SK-N-SH treated with all-trans-retinoic acid at 6 μM for 48 hours (cell line): ENCODE data around the gene DCXR.

ENCODE experiments used
- ATAC-seq: fragments of 200-7000 bp; cut with Tn5 transposase; 3 replicates; pipeline ENCODE4 v1.9.1; 2020; ENCODE audit warnings: mild to moderate bottlenecking, moderate library complexity
- ARNTL ChIP-seq: fragments of 450-650 bp; formaldehyde crosslinking; IDR thresholded peaks from 2 replicates; pipeline ENCODE4 v1.5.0; 2020; ENCODE audit warnings: low read depth, mild to moderate bottlenecking, moderate library complexity, borderline replicate concordance
- BACH2 ChIP-seq: fragments of 250-450 bp; sonication (Bioruptor Pico); IDR thresholded peaks from 2 replicates; pipeline ENCODE4 v1.9.0; 2021; ENCODE audit warnings: mild to moderate bottlenecking, borderline replicate concordance
- CREB5 ChIP-seq: fragments of 250-450 bp; sonication (Bioruptor Pico); IDR thresholded peaks from 2 replicates; pipeline ENCODE4 v1.5.1; 2020; ENCODE audit warnings: low read depth, mild to moderate bottlenecking, moderate library complexity
- CSDC2 ChIP-seq: fragments of 250-450 bp; sonication (Bioruptor Pico); IDR thresholded peaks from 2 replicates; pipeline ENCODE4 v1.5.0; 2020; ENCODE audit warnings: mild to moderate bottlenecking, moderate library complexity
- CSRNP3 ChIP-seq: fragments of 250-450 bp; sonication (Bioruptor Pico); IDR thresholded peaks from 2 replicates; pipeline ENCODE4 v1.5.1; 2021; ENCODE audit warnings: mild to moderate bottlenecking, moderate library complexity
- GLIS3 ChIP-seq: fragments of 250-450 bp; sonication (Bioruptor Pico); IDR thresholded peaks from 2 replicates; pipeline ENCODE4 v1.5.0; 2020; ENCODE audit warnings: mild to moderate bottlenecking, moderate library complexity
- PATZ1 ChIP-seq: fragments of 250-450 bp; sonication (Bioruptor Pico); IDR thresholded peaks from 2 replicates; pipeline ENCODE4 v1.8.0; 2020; ENCODE audit warnings: mild to moderate bottlenecking, moderate library complexity, borderline replicate concordance
- POU6F1 ChIP-seq: fragments of 250-450 bp; sonication (Bioruptor Pico); IDR thresholded peaks from 2 replicates; pipeline ENCODE4 v1.8.0; 2021; ENCODE audit warnings: low read depth, mild to moderate bottlenecking, moderate library complexity, borderline replicate concordance
- PPARA ChIP-seq: fragments of 250-450 bp; sonication (Bioruptor Pico); IDR thresholded peaks from 2 replicates; pipeline ENCODE4 v1.5.0; 2020; ENCODE audit warnings: mild to moderate bottlenecking, borderline replicate concordance
- TSHZ2 ChIP-seq: fragments of 250-450 bp; sonication (Bioruptor Pico); IDR thresholded peaks from 2 replicates; pipeline ENCODE4 v1.5.0; 2020; ENCODE audit warnings: mild to moderate bottlenecking, moderate library complexity
- ZC3H10 ChIP-seq: fragments of 250-450 bp; sonication (Bioruptor Pico); IDR thresholded peaks from 2 replicates; pipeline ENCODE4 v1.5.1; 2021; ENCODE audit warnings: mild to moderate bottlenecking, moderate library complexity
- ZFP3 ChIP-seq: fragments of 250-450 bp; sonication (Bioruptor Pico); IDR thresholded peaks from 2 replicates; pipeline ENCODE4 v1.5.0; 2020; ENCODE audit warnings: mild to moderate bottlenecking, moderate library complexity
- ZFP30 ChIP-seq: fragments of 450-650 bp; formaldehyde crosslinking; IDR thresholded peaks from 2 replicates; pipeline ENCODE4 v1.5.0; 2022; ENCODE audit warnings: mild to moderate bottlenecking, moderate library complexity
- ZNF565 ChIP-seq: fragments of 450-650 bp; formaldehyde crosslinking; conservative IDR thresholded peaks from 2 replicates; pipeline ENCODE4 v1.5.0; 2020; ENCODE audit warnings: low read depth, mild to moderate bottlenecking, moderate library complexity
- ZNF70 ChIP-seq: fragments of 450-650 bp; formaldehyde crosslinking; IDR thresholded peaks from 2 replicates; pipeline ENCODE4 v1.5.0; 2020; ENCODE audit warnings: mild to moderate bottlenecking, moderate library complexity
- ZNF8 ChIP-seq: fragments of 450-650 bp; formaldehyde crosslinking; IDR thresholded peaks from 2 replicates; pipeline ENCODE4 v1.5.0; 2020; ENCODE audit warnings: mild to moderate bottlenecking, moderate library complexity

The DCXR gene

GRCh38 chr17:82031885-82032627, 5.4 kb downstream of the DCXR start (continued):
- TF ChIP-seq POU6F1 (no peak), TSHZ2 (CRISPR knock-in tag) (no peak)

- ATAC-seq, result peak; percentile 17
- no peak for TF ChIP-seq ZFP3 (CRISPR knock-in tag)
- TF ChIP-seq PPARA, result no peak
- TF ChIP-seq GLIS3, result no peak
- TF ChIP-seq CSDC2 (CRISPR knock-in tag), result no peak
- no peak for TF ChIP-seq ZFP30 (CRISPR knock-in tag)
- TF ChIP-seq ZNF565 (CRISPR knock-in tag), result no peak
- TF ChIP-seq PATZ1 (CRISPR knock-in tag), result no peak
- TF ChIP-seq TSHZ2 (CRISPR knock-in tag), result no peak
- no peak for TF ChIP-seq ARNTL (CRISPR knock-in tag)
- no peak for TF ChIP-seq CSRNP3 (CRISPR knock-in tag)
- no peak for TF ChIP-seq BACH2 (CRISPR knock-in tag)
- no peak for TF ChIP-seq ZC3H10 (CRISPR knock-in tag)
- TF ChIP-seq, all 23 proteins: peak for 0
Measured at GRCh38 chr17:82031303-82031884, 6.1 kb downstream of the DCXR start, which contains the start of gene RAC3. TSS of gene RAC3 (plus strand) at chr17:82031678. CDS start at chr17:82031762, 84 bp downstream.

GRCh38 chr17:82030470-82031302, 6.8 kb downstream of the DCXR start:
- peak; percentile 91 for ATAC-seq
- TF ChIP-seq ZNF565 (CRISPR knock-in tag) (no peak), ZNF8 (CRISPR knock-in tag) (no peak), TSHZ2 (CRISPR knock-in tag) (no peak), ZFP30 (CRISPR knock-in tag) (no peak), BACH2 (CRISPR knock-in tag) (no peak), ZNF70 (CRISPR knock-in tag) (no peak), CREB5 (CRISPR knock-in tag) (no peak), POU6F1 (no peak)
